T1000 (cell line): ENCODE results near the gene PPP1R13B.
"Not testable (repeated sequence)": the region's sequence is repeated elsewhere in the genome, so short reads cannot be mapped to it uniquely, and the experiment has no call there.

Experiments used
- DNase-seq: peaks from one replicate; lab custom pipeline; 2025; ENCODE audit warnings: mixed read lengths; lab: John Stamatoyannopoulos, UW

PPP1R13B gene

GRCh38 chr14:103832046-103832445, 15.3 kb downstream of the PPP1R13B start:
- no peak for DNase-seq

DNA sequence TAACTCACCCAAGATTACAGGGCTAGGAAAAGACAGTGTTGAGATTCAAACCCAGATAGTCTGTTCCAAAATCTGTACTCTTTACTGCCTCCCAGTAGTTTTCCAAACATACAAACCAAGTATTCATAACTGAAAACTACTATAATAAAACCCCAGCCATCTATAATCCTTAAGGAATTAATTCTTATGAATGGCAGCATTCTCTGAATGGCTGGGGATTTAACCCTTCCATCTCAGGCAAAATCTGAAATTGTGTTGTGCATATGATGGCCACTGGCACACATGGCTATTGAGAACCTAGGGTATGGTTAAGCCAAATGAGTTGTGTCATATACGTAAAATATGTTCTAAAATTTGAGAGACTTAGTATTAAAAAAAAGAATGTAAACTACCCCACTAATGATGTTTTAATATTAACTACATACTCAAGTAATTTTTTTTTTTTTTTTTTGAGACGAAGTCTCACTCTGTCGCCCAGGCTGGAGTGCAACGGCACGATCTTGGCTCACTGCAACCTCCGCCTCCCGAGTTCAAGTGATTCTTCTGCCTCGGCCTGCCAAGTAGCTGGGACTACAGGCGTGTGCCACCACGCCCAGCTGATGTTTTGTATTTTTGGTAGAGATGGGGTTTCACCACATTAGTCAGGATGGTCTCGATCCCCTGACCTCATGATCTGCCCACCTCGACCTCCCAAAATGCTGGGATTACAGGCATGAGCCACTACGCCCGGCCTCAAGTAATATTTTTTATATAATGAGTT, 16.7 kb downstream of the PPP1R13B start:
- DNase-seq, result no peak

DNA sequence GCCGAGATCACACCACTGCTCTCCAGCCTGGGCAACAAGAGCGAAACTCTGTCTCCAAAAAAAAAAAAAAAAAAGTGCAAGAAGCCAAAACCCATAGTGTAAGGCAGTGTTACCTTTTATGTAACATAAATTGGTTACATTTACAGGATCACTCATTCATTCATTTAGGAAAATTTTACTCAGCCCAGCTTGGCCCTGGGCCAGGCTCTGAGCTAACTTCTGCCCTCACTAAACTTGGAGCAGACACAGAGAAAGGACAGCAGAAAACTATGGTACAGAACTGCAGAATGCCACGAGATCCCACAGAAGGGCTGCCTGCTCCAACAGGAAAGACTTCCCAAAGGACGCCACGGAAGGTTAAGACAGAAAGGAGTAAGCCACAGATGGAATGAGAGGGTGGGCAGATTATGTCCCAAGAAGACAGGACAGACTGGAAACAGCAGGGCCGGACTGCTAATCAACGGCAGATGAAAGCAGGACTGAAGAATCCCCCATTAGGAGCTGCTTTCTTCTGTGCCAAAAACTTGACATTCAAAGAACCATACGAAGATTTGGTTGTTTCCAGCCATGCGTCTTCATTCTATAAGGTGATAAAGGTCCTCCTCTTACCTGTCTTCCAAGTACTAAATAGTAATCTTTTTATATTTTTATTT, 18.9 kb downstream of the PPP1R13B start:
- no peak for DNase-seq

GRCh38 chr14:103825101-103825500, 22.3 kb downstream of the PPP1R13B start:
- DNase-seq, result no peak

- DNase-seq, result no peak
These were observed 26.5 kb downstream of the PPP1R13B start for GRCh38 chr14:103820908-103821307.

GRCh38 chr14:103820382-103820781, 27.0 kb downstream of the PPP1R13B start:
- no peak for DNase-seq

DNA sequence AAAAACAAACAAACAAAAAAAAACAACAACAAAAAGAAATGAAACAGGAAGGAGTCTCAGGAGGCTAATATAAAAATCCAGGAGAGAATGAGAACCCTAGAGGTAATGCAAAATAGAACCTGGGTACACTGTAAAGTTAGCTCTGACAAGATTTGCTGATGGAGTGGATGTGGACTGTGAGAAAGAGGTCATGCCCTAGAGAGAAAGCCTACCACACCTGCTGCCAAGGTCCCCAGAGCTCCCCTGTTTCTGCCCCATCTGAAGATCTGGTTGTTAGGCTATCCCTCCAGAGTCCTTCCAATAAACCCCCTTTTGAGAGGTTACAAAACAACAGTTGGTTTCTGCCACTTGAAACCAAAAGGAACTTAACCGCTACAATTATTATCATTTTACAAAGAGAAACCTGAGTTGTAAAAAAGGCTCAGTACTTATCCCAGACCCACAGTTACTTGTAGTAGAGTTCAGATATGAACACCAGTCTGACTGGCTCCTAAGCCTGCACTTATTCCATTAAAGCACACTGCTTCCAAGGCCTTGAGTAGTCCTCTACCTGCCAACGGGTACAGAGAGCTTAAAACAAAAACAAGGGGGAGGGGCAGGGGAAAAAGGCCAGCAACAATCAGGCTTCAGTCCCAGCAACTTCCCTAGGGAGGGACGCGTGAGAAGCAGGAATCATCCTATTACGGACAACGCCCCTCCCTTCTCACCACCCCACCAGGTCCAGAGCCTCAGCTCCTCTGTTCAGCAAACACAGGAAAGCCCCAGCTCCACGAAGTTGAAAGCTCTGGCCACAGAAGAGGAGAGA, 27.7 kb downstream of the PPP1R13B start:
- DNase-seq, result no peak

DNA sequence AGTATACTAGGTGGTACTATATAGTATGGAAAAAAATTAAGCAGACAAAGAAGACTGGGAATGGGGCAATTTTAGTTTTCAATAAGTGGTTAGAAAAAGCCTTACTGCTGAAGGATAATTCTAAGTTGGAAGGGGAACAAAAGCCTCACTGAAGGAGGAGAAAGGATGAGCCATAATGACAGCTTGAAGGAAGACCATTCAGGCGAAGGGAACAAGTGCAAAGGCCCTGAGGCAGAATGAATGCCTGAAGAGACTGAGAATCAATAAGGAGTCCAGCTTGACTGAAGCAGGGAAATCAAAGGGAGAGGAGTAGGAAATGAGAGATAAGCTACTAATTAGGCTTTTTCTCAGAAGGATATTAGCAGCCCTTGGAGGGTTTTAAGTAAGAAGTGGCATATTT, 28.5 kb downstream of the PPP1R13B start:
- DNase-seq, result no peak

GRCh38 chr14:103818422-103818821, 29.0 kb downstream of the PPP1R13B start:
- DNase-seq, result no peak

DNA sequence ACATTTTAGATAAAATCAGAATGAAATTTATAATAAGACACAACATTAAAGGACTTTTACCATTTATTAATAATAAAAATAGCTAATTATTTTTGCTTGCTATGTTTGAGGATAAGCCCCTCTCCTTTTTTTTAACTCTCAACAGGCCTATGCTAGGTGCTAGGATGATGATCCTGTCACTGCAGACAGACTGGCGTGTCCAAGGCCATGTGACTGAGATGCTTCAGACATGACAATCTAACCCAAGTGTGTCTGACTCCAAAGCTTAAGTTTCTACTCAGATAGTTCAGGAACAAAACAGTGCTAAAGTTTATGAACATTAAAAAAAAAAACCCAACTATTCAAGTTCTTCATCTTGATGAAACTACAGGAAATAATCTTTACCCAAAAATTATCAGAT, 29.8 kb downstream of the PPP1R13B start:
- DNase-seq, result no peak

DNA sequence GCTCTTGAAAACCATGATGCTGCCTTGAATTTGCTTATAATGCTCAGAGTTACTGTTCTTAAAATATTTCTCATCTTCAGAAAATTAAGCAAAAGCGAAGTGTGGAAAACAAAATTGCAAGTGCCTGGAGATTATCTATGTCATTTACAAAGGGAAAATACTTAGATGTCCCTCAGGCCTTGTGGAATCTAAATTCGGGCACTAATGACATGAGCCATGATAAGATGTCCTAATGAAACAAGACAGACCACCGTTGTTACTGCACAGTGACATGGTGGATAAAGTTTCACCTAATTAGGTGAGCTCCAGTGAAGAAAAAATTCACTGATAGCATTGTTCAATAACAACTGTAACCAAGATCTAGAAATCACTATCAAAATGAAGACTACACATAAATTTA, 30.4 kb downstream of the PPP1R13B start:
- no peak for DNase-seq

DNA sequence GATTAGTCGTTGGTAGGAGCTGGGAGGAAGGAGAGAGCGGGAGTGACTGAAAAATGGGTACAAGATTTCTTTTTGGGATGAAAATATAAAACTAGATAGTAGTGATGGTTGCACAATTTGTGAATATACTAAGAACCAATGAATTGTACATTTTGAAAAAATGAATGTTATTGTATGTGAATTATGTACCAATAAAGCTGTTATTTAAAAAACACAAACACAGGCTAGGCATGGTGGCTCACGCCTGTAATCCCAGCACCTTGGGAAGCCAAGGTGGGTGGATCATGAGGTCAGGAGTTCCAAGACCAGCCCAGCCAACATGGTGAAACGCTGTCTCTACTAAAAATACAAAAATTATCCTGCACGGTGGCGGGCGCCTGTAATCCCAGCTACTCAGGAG, 32.1 kb downstream of the PPP1R13B start:
- DNase-seq, result no peak

DNA sequence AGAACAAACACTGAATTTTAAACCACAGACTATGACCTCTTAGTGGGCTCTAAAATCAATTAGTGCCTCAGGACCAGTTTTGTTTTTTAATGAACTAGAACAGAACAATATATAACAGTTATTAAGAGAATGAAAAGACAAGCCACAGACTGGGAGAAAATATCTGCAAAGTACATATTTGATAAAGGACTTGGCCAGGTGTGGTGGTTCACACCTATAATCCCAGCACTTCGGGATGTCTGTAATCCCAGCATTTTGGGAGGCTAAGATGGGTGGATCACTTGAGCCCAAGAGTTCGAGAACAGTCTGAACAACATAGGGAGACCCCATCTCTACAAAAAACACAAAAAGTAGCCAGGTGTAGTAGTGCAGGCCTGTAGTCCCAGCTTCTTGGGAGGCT, 36.2 kb downstream of the PPP1R13B start:
- DNase-seq, result no peak

GRCh38 chr14:103808403-103809001, 38.9 kb downstream of the PPP1R13B start:
- DNase-seq, result no peak

GRCh38 chr14:103806805-103807204, 40.6 kb downstream of the PPP1R13B start:
- DNase-seq, result no peak

DNA sequence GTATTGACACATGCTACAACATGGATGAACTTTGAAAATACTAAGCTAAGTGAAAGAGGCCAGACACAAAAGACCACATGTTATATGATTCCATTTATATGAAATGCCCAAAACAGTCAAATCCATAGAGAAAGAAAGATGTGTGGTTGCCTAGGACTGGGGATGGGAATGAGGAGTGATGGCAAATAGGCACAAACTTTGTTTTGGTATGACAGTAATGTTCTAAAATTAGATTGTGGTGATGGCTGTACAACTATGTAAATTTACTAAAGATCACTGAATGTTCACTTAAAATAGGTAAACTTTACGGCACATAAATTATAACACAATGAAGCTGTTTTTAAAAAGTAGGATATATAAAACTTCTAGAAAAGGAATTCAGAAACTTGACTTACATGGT, 41.7 kb downstream of the PPP1R13B start:
- DNase-seq, result no peak

DNA sequence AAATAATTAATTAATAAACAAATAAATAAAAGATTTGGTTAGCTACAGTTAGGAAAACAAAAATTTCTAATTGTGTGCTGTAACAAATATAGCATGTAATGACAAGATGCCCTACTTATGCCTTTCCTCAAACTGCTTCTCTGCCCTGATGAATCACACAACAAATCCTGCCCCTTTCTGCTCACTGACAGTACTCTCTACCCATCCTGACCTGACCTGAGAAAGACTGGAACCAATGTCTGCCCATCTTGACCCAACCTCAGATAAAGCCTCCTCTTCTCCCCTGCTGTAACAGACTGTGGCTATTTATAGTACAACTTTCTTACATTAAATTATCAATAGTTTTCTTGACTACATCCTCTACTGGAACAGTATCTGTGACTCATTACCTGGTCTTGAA, 43.7 kb downstream of the PPP1R13B start:
- no peak for DNase-seq

DNA sequence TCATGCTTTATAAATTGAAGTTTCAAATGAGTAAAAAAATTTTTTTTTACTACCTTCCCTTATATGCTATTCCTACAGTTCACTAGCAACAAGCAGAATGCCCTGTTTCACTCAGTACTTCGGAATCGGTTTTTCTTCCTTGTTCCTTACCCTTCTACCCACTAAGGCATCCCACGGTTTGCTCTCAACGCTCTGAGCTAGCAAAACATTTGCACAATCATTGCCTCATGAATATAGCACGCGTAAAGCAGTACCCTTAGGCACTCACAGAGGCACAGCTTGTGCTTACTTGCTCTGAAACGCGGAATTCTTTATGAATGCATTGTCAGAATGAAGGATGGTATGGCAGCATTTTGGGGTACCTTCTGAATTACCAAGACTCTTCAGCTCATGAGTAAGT, 45.0 kb downstream of the PPP1R13B start:
- DNase-seq, result no peak

- no peak for DNase-seq
These were observed 45.9 kb downstream of the PPP1R13B start for GRCh38 chr14:103801459-103801858.

- not testable (repeated sequence) for DNase-seq
These were observed 54.2 kb downstream of the PPP1R13B start for GRCh38 chr14:103793192-103793591.

- no peak for DNase-seq
These were observed 59.3 kb downstream of the PPP1R13B start for GRCh38 chr14:103788086-103788485.

- no peak for DNase-seq
These were observed 65.0 kb downstream of the PPP1R13B start for GRCh38 chr14:103782376-103782775.
